Lower leg skin (tissue), 4 donors: ENCODE measurements around the gene CTSF. TPM values are rescaled to one million over a fixed set of nuclear protein-coding genes. Genes with fewer than 3 reads are reported as not detected.

Experiments used
- DNase-seq, 2 donors: peaks; one replicate each; pipeline ENCODE4 v3.0.0-alpha.2; 2019; ENCODE audit warnings: low spot score in 2 of 2
- H3K4me3 ChIP-seq: fragments of 200-600 bp; sonication (generic); 2 replicates; pipeline ENCODE4 v1.5.1; 2017; ENCODE audit warnings: mild to moderate bottlenecking, low read depth; ENCODE audit not compliant: poor library complexity, severe bottlenecking
- POLR2A ChIP-seq, 2 donors: fragments of 450-650 bp; IDR thresholded peaks; one replicate each; pipeline ENCODE4 v1.6.1; 2016 to 2017; ENCODE audit warnings: antibody characterized with exemption in 2 of 2, mild to moderate bottlenecking in 1 of 2, moderate library complexity in 1 of 2
- WGBS, 2 donors: methylation state at CpG; one replicate each; pipeline ENCODE4 v1.1.5; 2018; 5-methylcytosine and 5-hydroxymethylcytosine counted together
- intact Hi-C: fragments of 100-400 bp; cut with DNase I; formaldehyde crosslinking; loops from one replicate; pipeline ENCODE4 v1.15.0; 2023; ENCODE audit warnings: low total_unique reads
- total RNA-seq, 4 donors: library from RNA; depleted of rRNA; stranded (reverse); fragments of >200 nt; gene quantifications; one replicate each; pipeline ENCODE4 v1.1.0, GENCODE V29; 2016
- TF ChIP-seq, protein P1 (sequence below), 3 donors: fragments of 450-650 bp; IDR thresholded peaks; one replicate each; pipeline ENCODE4 v1.5.1; 2016; ENCODE audit warnings: antibody characterized with exemption in 3 of 3, mild to moderate bottlenecking in 3 of 3, moderate library complexity in 2 of 3

The CTSF gene
- total RNA-seq, 4 donors from 2014 or later = 96.4 to 120 (median 103) TPM

DNA sequence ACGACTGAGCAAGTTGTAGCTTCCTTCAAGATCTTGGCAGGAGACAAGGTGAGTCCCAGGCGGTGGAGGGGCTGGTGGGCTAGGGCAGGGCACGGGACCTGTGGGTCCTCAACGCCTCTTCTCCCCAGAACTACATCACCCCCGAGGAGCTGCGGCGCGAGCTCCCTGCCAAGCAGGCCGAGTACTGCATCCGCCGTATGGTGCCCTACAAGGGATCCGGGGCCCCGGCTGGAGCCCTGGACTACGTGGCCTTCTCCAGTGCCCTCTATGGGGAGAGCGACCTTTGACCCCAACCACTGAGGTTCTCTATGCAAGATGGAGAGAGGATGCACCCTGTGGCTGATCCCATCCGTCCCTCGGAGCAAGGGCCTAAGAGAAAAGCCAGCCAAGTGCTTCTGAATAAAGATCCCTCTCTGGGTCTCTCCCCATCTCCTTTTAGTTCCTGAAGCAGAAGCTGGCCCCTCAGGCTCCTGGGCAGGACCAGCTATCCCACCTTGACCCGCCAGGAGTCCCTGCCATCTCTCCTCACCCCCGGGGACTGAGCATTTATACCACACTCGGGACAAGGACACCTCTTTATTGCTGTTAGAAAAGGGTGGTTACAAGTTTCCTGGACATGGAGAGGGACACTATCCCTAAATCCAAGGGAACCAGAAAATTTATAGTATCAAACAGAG lies 5.4 kb downstream of the CTSF start:
- DNase-seq = no peak
- intact Hi-C loops = no loop called here
- TF ChIP-seq POLR2A (IDR thresholded peaks at IDR 0.05) = no peak
- TF ChIP-seq, protein P1, sequence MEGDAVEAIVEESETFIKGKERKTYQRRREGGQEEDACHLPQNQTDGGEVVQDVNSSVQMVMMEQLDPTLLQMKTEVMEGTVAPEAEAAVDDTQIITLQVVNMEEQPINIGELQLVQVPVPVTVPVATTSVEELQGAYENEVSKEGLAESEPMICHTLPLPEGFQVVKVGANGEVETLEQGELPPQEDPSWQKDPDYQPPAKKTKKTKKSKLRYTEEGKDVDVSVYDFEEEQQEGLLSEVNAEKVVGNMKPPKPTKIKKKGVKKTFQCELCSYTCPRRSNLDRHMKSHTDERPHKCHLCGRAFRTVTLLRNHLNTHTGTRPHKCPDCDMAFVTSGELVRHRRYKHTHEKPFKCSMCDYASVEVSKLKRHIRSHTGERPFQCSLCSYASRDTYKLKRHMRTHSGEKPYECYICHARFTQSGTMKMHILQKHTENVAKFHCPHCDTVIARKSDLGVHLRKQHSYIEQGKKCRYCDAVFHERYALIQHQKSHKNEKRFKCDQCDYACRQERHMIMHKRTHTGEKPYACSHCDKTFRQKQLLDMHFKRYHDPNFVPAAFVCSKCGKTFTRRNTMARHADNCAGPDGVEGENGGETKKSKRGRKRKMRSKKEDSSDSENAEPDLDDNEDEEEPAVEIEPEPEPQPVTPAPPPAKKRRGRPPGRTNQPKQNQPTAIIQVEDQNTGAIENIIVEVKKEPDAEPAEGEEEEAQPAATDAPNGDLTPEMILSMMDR (IDR thresholded peaks at IDR 0.05) = no peak
- WGBS, 2 donors = 86 to 91% methylated on average over 19 to 20 of the region's 20 CpGs
- no peak overlapping the region for H3K4me3 ChIP-seq

DNA sequence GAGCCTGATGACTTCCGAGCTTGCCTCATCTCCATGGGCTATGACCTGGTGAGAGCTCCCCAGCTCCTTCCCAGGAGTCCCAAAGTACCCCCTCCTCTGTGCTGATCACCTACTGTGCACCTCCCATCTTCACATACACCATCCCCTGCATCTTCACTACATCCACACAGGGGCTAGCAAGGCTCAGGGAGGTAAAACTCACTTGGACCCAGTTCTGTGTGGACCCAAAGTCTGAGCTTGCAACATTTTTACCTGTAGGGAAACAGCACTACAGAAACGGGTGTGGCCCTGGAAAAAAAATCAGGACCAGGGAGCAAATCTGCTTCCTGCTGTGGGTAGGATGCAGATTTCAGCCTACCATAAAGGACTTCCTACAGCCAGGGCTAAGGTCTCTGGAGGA lies 6.1 kb downstream of the CTSF start:
- intact Hi-C loops = no loop called here
- DNase-seq = no peak
- WGBS, 2 donors = 57 to 73% methylated on average over 2 of the region's 2 CpGs
- TF ChIP-seq, protein P1 (IDR thresholded peaks at IDR 0.05) = no peak
- no peak for TF ChIP-seq POLR2A (IDR thresholded peaks at IDR 0.05)
- H3K4me3 ChIP-seq = no peak overlapping the region

DNA sequence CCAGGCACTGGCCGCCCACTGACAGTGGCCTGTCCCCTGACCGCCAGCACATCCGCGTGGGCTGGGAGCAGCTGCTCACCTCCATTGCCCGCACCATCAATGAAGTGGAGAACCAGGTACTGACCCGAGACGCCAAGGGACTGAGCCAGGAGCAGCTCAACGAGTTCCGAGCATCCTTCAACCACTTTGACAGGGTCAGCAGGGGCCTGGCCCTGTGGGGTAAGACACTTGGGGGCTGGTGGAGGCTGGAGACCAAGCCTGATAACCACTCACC lies 6.5 kb downstream of the CTSF start:
- DNase-seq = no peak
- intact Hi-C loops = no loop called here
- TF ChIP-seq, protein P1 (IDR thresholded peaks at IDR 0.05) = no peak
- no peak for TF ChIP-seq POLR2A (IDR thresholded peaks at IDR 0.05)
- no peak overlapping the region for H3K4me3 ChIP-seq
- WGBS, 2 donors = 93 to 94% methylated on average over 9 of the region's 9 CpGs

DNA sequence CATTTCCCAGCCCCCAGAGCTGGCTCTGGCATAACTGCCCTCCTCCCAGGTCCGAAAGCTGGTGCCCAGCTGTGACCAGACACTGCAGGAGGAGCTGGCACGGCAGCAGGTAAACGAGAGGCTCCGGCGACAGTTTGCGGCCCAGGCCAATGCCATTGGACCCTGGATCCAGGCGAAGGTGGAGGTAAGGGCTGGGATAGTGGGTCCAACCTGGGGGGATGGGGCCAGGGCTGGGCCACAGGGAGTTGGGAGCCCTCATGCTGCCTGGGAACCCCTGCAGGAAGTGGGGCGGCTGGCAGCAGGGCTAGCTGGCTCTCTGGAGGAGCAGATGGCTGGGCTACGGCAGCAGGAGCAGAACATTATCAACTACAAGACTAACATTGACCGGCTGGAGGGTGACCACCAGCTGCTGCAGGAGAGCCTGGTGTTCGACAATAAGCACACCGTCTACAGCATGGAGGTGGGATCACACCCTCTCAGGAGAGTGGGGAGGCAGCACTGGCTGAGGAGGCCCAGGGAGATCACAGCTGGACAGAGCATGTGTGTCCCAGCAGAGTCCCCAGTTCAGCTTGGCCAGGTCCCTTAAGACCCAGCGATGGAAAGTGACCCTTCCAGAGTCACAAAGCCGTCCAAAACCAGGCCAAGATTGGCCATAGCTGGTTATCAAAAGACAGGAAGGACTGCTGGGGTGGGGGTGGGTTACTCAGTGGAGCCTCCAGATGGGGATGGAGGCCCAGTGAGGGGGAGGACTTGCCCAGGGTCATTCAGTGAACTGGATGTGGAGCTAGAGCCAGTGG lies 7.0 kb downstream of the CTSF start:
- H3K4me3 ChIP-seq = no peak overlapping the region
- TF ChIP-seq, protein P1 (IDR thresholded peaks at IDR 0.05) = no peak
- TF ChIP-seq POLR2A (IDR thresholded peaks at IDR 0.05) = no peak
- intact Hi-C loops = no loop called here
- WGBS, 2 donors = 77 to 80% methylated on average over 14 of the region's 14 CpGs
- DNase-seq = no peak

DNA sequence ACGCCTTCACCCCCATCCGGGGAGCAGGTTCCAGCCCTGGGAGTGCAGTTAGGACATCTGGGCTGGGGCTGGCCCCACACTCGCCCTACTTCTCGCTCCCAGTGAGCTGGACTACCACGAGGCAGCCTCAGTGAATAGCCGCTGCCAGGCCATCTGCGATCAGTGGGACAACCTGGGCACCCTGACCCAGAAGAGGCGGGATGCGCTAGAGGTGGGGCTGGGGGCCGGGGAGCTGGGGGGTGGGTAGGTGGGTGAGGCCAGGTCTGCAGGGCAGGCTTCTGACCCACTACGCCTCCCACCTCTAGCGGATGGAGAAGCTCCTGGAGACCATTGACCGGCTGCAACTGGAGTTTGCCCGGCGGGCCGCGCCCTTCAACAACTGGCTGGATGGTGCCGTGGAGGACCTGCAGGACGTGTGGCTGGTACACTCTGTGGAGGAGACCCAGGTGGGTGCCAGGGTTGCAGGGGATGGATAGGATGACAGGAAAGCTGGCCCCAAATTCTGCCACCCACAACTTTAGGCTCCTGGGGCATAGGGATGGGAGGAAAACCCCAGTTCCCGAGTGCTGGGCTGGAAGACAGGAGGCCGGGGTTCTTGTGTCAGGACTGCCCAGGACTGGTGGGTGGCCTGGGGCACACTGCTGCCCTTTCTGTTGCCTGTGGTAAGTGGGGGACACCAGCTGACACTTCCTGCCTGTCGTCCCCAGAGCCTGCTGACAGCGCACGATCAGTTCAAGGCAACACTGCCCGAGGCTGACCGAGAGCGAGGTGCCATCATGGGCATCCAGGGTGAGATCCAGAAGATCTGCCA lies 8.3 kb downstream of the CTSF start:
- TF ChIP-seq, protein P1 (IDR thresholded peaks at IDR 0.05) = no peak
- no peak for TF ChIP-seq POLR2A (IDR thresholded peaks at IDR 0.05)
- intact Hi-C loops = no loop called here
- DNase-seq = no peak
- 73 to 77% methylated on average over 23 to 27 of the region's 27 CpGs for WGBS, 2 donors
- no peak overlapping the region for H3K4me3 ChIP-seq
